COLO829 (cell line): ENCODE results near the gene CNTLN.
A peak's percentile ranks its signal among the peaks of the same experiment; 100 is the strongest.

Experiments used
- DNase-seq: peaks from one replicate; pipeline ENCODE4 v3.0.0; 2012; ENCODE audit warnings: low spot score

The CNTLN gene, protein sequence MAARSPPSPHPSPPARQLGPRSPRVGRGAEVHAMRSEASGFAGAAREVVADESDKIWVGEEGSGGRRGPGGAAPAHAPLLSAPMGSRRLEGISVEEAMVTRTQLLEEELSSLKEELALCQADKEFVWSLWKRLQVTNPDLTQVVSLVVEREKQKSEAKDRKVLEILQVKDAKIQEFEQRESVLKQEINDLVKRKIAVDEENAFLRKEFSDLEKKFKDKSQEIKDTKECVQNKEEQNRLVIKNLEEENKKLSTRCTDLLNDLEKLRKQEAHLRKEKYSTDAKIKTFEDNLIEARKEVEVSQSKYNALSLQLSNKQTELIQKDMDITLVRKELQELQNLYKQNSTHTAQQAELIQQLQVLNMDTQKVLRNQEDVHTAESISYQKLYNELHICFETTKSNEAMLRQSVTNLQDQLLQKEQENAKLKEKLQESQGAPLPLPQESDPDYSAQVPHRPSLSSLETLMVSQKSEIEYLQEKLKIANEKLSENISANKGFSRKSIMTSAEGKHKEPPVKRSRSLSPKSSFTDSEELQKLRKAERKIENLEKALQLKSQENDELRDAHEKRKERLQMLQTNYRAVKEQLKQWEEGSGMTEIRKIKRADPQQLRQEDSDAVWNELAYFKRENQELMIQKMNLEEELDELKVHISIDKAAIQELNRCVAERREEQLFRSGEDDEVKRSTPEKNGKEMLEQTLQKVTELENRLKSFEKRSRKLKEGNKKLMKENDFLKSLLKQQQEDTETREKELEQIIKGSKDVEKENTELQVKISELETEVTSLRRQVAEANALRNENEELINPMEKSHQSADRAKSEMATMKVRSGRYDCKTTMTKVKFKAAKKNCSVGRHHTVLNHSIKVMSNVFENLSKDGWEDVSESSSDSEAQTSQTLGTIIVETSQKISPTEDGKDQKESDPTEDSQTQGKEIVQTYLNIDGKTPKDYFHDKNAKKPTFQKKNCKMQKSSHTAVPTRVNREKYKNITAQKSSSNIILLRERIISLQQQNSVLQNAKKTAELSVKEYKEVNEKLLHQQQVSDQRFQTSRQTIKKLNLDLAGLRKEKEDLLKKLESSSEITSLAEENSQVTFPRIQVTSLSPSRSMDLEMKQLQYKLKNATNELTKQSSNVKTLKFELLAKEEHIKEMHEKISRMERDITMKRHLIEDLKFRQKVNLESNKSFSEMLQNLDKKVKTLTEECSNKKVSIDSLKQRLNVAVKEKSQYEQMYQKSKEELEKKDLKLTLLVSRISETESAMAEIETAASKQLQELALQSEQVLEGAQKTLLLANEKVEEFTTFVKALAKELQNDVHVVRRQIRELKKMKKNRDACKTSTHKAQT (N-terminal part only)

DNA sequence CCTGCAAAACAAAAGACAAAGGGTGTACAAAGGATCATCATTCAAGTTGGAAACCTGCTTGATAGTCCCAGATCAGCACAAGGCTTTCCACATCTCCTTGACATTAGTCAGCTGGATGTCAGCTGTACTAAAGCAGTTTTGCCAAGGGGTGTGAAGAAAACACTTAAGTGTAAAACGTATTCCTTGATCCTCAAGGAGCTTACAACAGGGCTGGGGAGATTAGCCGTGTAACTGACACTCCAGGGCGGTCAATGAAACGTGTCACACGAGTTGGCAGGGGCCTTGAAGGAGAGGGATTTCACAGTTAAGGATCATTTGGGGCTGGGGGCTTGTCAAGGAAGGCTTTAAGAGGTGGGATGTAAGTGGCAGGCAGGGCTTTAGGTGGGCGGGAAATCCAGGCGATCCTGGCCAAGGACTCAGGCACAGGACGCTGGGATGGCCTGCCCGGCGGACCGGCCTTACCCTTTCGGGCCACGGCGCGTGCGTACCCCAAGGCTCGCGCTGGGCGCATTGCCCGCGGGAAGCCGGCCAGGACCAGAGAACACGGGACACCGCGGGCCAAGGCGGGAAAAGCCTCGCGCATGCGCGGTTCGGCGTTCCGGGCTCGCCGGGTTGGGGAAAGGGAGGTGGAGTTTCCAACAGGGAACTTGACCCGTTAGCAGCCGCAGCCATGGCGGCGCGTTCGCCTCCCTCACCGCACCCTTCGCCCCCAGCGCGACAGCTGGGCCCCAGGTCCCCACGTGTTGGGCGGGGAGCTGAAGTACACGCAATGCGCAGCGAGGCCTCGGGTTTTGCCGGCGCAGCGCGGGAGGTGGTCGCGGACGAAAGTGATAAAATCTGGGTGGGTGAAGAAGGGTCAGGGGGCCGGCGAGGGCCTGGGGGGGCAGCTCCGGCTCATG is at the start of gene CNTLN:
Gene CNTLN (plus strand): TSS at position 645 of the 899 bp plus-strand sequence. CDS start 26 bp downstream, at position 671.
- DNase-seq, result peak; percentile 83

DNA sequence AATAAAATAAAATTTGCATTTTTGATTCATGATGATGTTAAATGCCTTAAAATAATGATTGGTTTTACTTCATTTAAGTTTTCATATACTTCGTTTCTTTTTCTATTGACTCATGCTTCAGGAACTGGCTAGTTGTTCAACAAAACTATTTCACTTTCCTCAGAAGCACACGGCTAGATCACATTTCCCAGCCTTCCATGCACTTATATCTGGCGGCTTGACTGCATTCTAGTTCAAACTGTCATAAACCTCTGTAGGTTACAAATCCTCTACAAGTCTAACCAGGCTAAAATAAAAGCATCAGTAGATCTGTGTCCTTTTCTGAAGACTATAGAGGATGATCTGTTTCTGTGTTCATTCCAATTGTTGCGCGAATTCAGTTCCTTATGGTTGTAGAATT is 46.3 kb upstream of the CNTLN start:
- no peak for DNase-seq

DNA sequence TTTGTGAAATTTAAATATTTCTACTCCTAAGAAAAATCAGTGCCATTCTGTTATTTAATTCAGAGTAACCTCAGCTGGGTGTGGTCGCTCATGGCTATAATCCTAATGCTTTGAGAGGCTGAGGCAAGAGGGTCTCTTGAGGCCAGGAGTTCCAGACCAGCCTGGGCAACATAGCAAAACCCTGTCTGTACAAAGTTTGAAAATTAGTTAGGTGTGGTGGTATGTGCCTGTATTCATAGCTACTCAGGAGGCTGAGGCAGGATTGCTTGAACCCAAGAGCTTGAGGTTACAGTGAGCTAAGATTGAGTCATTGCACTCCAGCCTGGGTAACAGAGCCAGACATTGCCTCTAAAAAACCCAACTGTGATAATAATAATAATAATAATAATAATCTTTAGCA is 44.8 kb upstream of the CNTLN start:
- no peak for DNase-seq

DNA sequence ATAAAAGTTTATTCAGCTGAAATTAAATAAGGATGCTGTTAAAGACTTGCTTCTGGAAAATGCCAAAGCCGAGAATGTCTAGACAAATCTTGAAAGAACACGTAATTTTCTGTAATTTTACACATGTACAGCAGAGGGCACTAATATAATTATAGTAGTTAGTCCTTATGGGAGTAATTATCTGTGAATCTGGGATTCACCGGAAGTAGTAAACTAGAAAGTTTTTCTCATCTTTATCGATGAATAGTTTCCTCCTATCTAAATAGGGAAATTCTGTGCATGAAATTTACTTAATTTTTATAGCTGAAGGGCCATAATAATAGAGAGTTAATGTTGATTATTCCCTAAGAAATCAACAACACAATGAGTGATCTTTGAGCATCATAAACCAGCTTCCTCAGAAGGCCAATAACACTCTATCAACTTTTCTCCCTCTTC is 18.4 kb upstream of the CNTLN start:
- peak; percentile 33 for DNase-seq

DNA sequence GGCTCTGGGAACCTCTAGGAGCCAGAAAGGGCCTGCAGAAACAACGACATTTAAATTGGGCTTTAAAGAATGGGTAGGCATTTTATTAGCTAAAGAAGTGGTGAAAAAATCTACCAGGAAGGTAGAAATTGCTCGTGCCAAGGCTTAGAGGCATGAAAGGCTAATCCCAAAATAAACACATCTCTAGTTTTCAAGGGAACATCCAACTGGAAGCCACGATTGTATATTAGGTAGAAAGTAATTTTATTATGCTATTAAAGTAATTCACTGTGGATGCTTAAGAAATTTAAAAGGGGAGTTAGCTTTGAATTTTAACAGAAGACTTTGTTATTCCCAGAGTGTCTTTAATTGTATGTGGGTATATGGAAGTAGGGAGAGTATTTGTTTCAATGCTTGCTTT is 17.5 kb upstream of the CNTLN start:
- no peak for DNase-seq

DNA sequence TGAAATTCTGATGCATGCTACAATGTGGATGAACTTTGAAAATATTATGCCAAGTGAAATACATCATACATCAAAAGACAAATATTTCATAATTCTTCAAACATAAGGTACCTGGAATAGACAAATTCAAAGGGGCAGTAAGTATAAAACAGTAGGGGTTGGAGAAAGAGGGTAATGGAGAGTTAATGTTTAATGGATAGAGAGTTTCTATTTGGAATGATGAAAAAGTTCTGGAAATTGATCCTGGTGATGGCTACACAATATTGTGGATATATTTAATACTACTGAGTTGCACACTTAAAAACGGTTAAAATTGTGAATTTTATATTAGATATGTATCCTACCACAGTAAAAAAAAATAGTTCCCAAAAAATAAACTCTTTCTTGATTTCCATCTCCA is 14.6 kb upstream of the CNTLN start:
- DNase-seq, result no peak

DNA sequence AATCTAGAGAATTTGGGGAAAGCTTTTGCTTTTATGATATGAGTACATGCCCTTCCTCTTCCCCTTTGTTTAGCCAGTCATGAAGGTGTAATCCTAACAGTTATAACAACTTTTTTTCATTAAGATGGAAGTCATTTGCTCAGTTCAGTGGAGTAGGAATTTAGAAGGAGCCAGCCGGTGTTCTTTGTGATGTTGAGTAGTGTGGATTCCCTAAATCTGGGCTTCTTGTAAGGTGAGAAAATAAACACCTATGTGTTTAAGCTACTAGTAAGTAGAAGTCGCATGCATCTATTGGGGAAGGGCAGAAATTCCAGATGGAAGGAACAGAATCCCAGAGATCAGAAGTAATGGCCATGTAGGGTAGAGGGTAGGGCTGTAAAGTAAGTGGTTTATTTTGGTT is 13.6 kb upstream of the CNTLN start:
- no peak for DNase-seq

DNA sequence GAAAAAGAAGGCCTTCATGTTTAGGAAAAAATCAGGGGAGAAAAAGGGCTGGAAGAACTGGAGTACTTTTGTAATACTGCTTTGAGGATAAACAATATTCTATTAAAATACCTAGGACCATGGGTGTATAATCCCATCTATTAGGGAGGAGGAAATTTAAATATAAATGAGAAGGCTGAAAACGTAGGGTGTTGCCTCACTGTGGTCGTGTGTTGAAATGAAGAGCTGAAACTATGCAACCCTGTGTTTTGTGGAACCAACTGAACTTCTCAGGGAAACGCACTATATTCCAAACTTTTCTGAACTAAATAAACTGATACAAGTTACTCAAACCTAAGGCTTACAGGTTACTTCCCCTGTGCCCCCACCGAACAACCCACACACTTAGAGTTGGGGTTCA is 4.5 kb upstream of the CNTLN start:
- DNase-seq, result no peak

DNA sequence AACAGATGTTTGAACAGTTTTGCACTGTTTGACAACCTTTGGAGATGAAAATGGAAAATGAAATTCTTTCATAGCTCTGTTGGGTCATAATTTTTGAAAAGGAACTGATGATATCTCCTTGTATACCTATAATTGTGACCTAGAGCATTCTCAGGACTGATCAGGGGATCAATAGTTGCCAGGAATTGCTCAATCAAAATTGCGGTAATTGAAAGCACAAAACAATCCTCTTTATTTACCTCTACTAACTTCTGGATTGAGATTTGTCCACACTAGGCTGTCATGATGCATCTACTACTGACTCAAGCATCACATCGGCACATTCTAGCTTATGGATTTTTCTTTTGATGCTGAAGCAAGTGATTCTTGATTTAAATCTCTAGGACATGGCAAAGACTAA is 4.1 kb upstream of the CNTLN start:
- DNase-seq, result no peak

DNA sequence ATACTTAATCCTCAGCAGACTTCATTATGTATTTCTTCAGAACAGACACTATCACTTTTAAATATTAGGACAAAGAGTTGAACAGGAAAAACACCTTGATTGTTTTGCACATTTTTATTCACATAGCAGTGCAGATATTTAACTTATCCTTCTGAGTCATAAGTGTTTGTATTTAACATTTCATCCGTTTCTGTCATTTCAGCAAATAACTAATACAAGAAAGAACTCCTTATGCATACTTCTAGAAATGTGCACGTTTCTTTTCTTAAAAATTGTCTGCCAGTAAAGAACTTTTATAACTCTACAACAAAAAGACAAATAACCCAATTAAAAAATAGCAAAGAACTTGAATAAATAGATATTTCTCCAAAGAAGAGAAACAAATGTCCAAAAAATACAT is 3.3 kb upstream of the CNTLN start:
- no peak for DNase-seq

DNA sequence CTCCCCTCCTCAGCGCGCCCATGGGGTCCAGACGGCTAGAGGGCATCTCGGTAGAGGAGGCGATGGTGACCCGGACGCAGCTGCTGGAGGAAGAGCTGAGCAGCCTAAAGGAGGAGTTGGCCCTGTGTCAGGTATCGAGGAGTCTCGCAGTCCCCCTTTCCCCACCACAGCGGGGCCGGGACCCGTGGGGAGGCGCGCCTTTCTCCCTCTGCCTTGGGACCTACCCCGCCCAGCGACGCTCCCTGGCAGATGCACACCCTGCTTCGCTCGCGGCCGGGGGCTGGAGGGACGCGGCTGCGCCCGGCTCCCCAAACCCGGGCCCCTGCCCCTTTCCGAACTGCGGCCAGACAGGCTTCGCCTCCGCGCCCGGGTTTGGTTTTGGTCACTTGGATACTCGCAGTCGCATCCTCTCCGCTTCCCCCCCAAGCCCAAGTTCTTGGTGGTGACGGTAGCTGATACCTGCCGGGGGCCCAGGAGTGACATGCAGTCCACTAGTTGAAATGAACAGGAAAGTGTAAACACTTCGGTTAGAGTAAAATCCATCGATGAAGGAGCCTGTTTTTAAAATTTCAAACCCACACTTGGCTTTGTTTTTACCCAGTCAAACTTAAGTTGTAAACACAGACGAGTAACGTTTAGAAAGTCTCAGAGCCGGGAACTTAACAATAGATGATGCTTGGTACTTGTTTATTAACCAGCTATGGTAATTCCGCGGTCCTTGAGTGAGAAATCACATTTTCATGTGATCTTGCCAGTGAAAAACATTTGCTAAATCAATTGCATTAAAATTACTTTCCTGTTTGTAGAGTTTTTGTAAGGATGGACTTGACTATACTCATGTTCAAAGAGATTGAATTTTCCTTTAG is 688 bp downstream of the CNTLN start:
- peak; percentile 4 for DNase-seq

DNA sequence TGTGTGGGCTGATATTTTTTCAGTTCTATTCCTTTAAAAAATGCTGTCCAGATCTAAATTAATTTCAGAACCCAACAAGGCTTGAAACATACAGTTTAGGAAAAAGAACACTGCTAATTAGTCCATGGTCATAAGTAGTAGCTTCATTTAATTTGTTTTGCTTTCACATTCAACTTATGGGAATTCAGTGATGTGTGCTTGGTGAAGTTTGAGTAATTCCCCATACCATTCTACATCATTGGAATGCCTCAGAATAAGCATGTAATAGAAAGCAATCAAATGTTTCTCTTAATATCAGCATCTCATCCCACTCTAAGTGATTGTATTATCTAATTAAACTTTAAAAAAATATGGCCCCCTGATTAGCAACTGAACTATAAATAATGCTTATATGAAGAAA is 2.7 kb downstream of the CNTLN start:
- DNase-seq, result no peak

DNA sequence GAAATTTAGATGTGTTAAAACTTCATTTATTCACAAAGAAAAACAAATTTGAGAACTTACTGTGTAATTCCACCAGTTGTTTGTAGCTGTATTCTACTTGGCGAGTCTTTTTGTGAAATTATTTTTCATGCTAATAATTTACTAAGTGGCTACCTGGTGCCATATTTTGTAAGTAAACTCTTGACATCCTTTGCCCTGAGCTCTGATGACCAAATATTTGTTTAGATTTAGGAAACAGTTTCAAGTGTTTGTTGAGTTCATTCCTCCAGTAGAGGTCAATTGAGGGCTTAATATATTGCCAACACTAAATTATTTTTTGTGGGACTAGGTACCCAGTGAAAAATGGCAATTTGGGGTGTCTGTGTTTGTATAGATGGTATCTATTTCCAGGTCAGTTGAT is 3.7 kb downstream of the CNTLN start:
- no peak for DNase-seq

DNA sequence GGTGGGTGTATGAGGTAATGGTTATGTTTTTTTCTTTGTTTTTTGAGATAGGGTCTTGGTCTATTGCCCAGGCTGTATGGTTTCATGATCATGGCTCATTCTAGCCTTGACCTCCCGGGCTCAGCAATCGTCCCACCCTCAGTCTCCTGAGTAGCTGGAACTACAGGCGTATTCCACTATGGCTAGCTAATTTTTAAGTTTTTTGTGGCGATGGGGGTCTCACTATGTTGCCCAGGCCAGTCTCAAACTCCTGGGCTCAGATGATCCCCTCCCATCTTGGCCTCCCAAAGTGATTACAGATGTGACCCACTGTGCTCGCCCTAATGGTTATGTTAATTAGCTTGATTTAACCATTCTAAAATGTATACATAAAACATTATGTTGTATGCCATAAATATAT is 5.6 kb downstream of the CNTLN start:
- DNase-seq, result no peak

DNA sequence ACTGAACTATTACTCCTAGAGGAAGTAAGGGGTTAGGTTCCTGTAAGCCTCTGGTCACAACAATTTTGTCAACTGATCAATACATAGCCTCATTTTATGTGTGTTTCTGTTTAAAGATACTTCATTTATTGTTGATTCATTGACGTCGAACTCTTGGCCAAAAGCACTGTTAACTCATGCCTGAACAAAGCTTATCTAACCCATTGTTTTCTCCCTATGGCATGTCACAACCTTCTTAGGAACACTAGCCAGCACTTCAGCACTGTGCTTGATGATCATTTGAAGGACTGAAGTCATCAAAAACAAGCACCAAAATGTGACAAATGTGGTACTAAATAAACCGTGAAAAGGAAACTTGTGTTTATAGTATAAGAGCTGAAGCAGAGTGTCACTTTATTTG is 13.5 kb downstream of the CNTLN start:
- no peak for DNase-seq

DNA sequence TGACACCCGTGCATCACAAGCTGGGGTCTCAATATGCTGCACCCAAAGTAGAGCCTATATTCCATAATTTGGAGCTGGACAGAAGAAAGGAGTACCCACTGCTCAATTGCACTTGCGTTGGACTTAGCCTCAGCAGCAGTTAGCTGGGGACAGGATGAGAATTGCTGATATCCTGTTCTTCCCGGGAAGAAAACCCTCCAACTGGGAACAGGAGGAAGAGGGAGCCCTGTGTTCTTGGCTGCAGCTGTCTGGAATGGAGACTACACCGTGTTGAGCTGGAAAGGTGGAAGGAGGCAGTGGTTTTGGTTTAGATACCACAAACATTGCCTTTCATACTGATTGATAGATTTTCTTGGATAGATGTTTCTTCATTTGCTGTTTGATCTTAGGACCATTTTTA is 24.6 kb downstream of the CNTLN start:
- DNase-seq, result no peak

DNA sequence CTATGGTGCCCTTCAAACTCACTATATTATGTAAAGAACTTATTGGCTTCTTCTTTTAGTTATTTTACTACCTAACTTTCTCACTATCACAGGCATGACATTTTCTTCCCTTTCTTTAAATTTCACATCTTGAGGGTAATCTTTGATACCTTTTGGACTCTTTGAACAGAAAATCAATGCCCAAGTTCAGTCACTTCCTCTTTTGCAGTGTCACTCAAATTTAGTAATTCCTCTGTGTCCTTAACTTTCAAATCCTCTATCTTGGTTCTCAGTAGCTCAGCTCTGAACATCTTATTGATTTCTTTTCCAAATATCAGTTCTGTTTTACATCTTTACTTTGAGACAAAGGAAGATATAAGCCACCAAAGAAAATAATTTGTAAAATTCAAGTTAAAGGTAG is 25.5 kb downstream of the CNTLN start:
- no peak for DNase-seq

DNA sequence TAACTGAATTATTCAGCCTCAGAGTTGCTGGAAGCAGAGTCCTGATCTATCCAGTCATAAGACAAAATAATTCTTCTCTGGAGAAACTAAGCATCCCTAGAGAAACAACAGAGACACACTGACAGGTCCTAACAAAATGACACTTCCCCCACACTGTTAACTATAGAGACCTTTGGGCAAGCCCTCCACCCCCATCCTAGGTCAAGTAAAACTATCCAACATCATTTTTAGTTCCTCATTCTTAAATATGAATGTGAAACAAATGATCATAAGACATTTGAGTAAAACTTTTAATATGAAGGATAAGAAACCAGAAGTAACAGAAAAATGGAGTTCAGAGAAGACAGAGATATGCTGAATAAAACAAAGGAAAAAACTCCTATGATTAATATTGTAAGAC is 30.9 kb downstream of the CNTLN start:
- no peak for DNase-seq

DNA sequence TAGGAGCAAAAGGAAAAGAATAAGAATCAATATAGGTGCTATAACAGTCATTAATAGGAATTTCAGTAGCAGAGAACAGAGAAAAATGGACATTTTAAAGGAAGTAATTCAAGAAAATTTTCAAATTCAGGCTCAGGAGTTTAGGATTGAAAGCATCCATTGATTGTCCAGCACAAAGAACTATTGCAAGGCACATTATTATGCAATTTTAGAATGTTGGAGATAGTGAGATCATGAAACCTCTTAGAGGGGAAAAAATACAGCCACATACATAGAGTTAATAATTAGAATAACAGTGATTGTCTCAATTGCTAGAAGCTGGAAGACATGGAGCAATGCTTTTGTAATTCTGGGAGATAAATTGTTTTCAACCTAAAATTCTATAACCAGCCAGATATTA is 31.5 kb downstream of the CNTLN start:
- peak; percentile 8 for DNase-seq
